Smooth muscle cell (in vitro differentiated cells): ENCODE measurements around the gene WARS2. TPM values are rescaled to one million over a fixed set of nuclear protein-coding genes. Genes with fewer than 3 reads are reported as not detected.

Experiments used
- DNase-seq: peaks from one replicate; lab custom pipeline; 2025; ENCODE audit not compliant: unreplicated experiment; lab: John Stamatoyannopoulos, UW
- H2AFZ ChIP-seq: fragments of 200-600 bp; sonication (generic); 2 replicates; pipeline ENCODE4 v1.6.0; 2016; ENCODE audit warnings: antibody characterized with exemption, low read depth, mild to moderate bottlenecking
- H3F3A ChIP-seq: fragments of 200-600 bp; sonication (generic); 2 replicates; pipeline ENCODE4 v1.6.0; 2017; ENCODE audit warnings: antibody characterized with exemption, low read depth
- H3K27ac ChIP-seq: fragments of 200-600 bp; sonication (generic); 2 replicates; pipeline ENCODE4 v1.5.1; 2016; ENCODE audit warnings: low read depth, mild to moderate bottlenecking
- H3K27me3 ChIP-seq: fragments of 200-600 bp; sonication (generic); 2 replicates; pipeline ENCODE4 v1.6.1; 2016; ENCODE audit warnings: low read depth, mild to moderate bottlenecking
- H3K36me3 ChIP-seq: fragments of 200-600 bp; sonication (generic); 2 replicates; pipeline ENCODE4 v1.5.1; 2016; ENCODE audit warnings: low read depth
- H3K4me1 ChIP-seq: fragments of 200-600 bp; sonication (generic); 2 replicates; pipeline ENCODE4 v1.5.1; 2016; ENCODE audit warnings: low read depth
- H3K4me2 ChIP-seq: fragments of 200-600 bp; sonication (generic); 2 replicates; pipeline ENCODE4 v1.6.0; 2016; ENCODE audit warnings: mild to moderate bottlenecking
- H3K4me3 ChIP-seq: fragments of 200-600 bp; sonication (generic); 2 replicates; pipeline ENCODE4 v1.5.1; 2016; ENCODE audit warnings: mild to moderate bottlenecking
- H3K79me2 ChIP-seq: fragments of 200-600 bp; sonication (generic); 2 replicates; pipeline ENCODE4 v1.6.0; 2016; ENCODE audit warnings: low read depth, mild to moderate bottlenecking
- H3K9ac ChIP-seq: fragments of 200-600 bp; sonication (generic); 2 replicates; pipeline ENCODE4 v1.6.0; 2016; ENCODE audit warnings: low read depth
- H3K9me3 ChIP-seq: fragments of 200-600 bp; sonication (generic); replicated peaks from 2 replicates; pipeline ENCODE4 v1.5.1; 2016; ENCODE audit warnings: low read depth
- H4K20me1 ChIP-seq: fragments of 200-600 bp; sonication (generic); 2 replicates; pipeline ENCODE4 v1.6.0; 2016; ENCODE audit warnings: low read depth
- WGBS: methylation state at CpG from one replicate; pipeline ENCODE4 v1.1.7; 2016; ENCODE audit warnings: low lambda C conversion rate; 5-methylcytosine and 5-hydroxymethylcytosine counted together
- polyA plus RNA-seq: library from polyadenylated mRNA; unstranded; fragments of >200 nt; fragmentation: Nextera tagmentation; extraction: Ambion mirVana; gene quantifications from 2 replicates; pipeline ENCODE4 v1.2.1, GENCODE V29; 2016
- total RNA-seq: library from RNA; depleted of rRNA; stranded (reverse); fragments of >200 nt; gene quantifications from 2 replicates; pipeline ENCODE4 v1.2.3, GENCODE V29; 2014
- TF ChIP-seq, protein P1 (sequence below): fragments of 200-600 bp; sonication (generic); IDR thresholded peaks from 2 replicates; pipeline ENCODE4 v1.5.1; 2017; ENCODE audit warnings: borderline replicate concordance, mild to moderate bottlenecking, antibody characterized with exemption; ENCODE audit not compliant: insufficient read depth, poor library complexity, severe bottlenecking

Gene WARS2
- total and polyA plus RNA-seq, 2 experiments from 2014 or later, result 5.9 to 9.6 TPM

DNA sequence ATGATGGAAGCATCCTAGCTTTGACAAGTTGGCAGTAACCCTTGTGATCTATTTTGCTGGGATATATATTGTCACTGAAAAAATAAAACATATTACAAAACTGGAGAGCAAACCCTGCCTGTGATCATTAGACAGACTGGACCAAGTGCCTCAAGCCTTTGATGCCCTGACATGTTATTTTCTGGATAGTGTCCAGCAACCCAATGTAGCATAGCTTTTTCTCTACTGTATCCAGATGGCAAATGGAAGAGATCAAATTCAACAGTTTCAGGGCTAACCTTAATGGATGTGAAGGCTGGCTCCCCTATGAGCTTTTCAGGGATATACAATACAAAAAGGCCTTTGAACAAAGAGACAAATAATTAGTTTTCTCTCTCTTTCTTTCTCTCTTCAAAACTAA lies 25.1 kb downstream of the WARS2 start:
- Histone ChIP-seq H2AFZ (no peak overlapping the region), H3K79me2 (no peaks in the 10 kb centered on the region), H3K4me1 (peaks cover 12% of the 10 kb centered on the region), H3F3A (no peaks in the 10 kb centered on the region), H3K9me3 (no peaks in the 10 kb centered on the region), H3K36me3 (no peaks in the 10 kb centered on the region), H3K27ac (no peak overlapping the region), H3K4me2 (no peak overlapping the region), H3K4me3 (no peak overlapping the region), H4K20me1 (no peaks in the 10 kb centered on the region), H3K27me3 (no peaks in the 10 kb centered on the region), H3K9ac (no peak overlapping the region)
- no peak for DNase-seq
- TF ChIP-seq, protein P1, sequence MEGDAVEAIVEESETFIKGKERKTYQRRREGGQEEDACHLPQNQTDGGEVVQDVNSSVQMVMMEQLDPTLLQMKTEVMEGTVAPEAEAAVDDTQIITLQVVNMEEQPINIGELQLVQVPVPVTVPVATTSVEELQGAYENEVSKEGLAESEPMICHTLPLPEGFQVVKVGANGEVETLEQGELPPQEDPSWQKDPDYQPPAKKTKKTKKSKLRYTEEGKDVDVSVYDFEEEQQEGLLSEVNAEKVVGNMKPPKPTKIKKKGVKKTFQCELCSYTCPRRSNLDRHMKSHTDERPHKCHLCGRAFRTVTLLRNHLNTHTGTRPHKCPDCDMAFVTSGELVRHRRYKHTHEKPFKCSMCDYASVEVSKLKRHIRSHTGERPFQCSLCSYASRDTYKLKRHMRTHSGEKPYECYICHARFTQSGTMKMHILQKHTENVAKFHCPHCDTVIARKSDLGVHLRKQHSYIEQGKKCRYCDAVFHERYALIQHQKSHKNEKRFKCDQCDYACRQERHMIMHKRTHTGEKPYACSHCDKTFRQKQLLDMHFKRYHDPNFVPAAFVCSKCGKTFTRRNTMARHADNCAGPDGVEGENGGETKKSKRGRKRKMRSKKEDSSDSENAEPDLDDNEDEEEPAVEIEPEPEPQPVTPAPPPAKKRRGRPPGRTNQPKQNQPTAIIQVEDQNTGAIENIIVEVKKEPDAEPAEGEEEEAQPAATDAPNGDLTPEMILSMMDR, result no peak

DNA sequence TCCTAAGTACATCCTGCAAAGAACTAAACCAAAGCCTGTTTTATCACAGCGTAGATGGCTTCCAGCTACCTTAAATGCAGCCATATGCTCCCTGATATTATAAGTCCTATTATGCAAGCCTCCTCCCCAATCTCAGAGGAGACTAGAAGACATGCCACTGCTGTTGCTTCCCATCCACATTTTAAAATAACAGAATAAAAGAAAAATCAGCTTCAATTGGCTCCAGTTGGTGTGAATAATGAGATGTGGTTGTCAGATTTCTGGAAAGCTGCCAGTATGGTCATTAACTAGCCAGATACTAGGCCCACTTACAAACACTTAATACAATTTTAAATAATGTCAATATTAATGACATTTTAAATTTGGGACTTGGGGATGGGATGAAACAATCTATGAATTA lies 25.7 kb downstream of the WARS2 start:
- Histone ChIP-seq H3K9ac (no peak overlapping the region), H3K36me3 (no peaks in the 10 kb centered on the region), H4K20me1 (no peaks in the 10 kb centered on the region), H2AFZ (no peak overlapping the region), H3K27me3 (no peaks in the 10 kb centered on the region), H3K79me2 (no peaks in the 10 kb centered on the region), H3K4me3 (no peak overlapping the region), H3K4me2 (no peak overlapping the region), H3K27ac (no peak overlapping the region), H3F3A (no peaks in the 10 kb centered on the region), H3K4me1 (peaks cover 12% of the 10 kb centered on the region), H3K9me3 (no peaks in the 10 kb centered on the region)
- no peak for DNase-seq
- 90% methylated on average over 1 of the region's 1 CpG for WGBS
- TF ChIP-seq, protein P1, result no peak

DNA sequence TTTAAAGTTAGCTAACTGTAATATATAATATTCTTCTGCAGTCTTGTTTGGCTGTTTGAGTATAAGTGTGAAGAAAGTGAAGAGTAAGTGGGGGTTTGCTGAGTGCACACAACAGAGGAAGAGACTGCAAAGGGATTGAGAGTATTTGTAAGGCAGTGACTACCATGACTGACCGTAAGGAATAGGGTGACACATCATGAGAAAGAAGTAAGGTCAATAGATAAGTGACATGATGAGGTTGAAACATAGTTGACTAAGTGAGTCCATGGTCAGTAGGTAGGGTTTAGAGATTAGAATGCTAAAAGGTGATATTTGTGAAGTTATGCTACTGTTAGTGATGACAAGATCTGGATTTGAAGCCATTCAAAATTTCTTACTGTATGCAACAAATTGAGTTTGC lies 27.7 kb downstream of the WARS2 start:
- Histone ChIP-seq H3K27ac (no peak overlapping the region), H3K9me3 (no peaks in the 10 kb centered on the region), H4K20me1 (no peaks in the 10 kb centered on the region), H3F3A (no peaks in the 10 kb centered on the region), H3K36me3 (no peaks in the 10 kb centered on the region), H3K79me2 (no peaks in the 10 kb centered on the region), H3K27me3 (no peaks in the 10 kb centered on the region), H2AFZ (no peak overlapping the region), H3K9ac (no peak overlapping the region), H3K4me2 (no peak overlapping the region), H3K4me1 (peaks cover 12% of the 10 kb centered on the region), H3K4me3 (no peak overlapping the region)
- TF ChIP-seq, protein P1, result no peak
- whole genome bisulfite sequencing, result 86% methylated on average over 1 of the region's 1 CpG
- no peak for DNase-seq

DNA sequence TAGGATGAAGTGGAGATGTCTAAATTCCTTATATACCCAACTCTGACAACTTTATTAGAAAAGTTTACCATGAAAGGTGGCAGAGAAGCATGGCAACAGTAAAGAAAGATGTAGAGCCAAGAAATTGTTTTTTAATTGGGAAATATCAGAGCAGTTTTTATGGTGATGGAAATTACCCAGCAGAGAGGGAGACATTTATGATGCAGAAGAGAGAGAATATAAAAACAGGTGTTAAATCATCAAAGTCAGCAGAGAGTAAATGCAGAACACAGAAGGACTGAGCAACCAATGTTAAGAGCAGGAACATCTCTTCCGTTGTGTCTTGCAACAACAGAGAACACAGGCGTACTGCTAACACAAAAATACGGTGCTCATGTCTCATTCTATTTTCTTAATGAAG lies 28.2 kb downstream of the WARS2 start:
- H3K79me2 ChIP-seq, result no peaks in the 10 kb centered on the region
- no peak overlapping the region for H3K27ac ChIP-seq
- DNase-seq, result no peak
- TF ChIP-seq, protein P1, result no peak
- 95% methylated on average over 3 of the region's 3 CpGs for WGBS
- no peaks in the 10 kb centered on the region for H3K27me3 ChIP-seq
- peaks cover 12% of the 10 kb centered on the region for H3K4me1 ChIP-seq
- H3F3A ChIP-seq, result no peaks in the 10 kb centered on the region
- H3K9ac ChIP-seq, result no peak overlapping the region
- no peak overlapping the region for H3K4me2 ChIP-seq
- H2AFZ ChIP-seq, result no peak overlapping the region
- no peaks in the 10 kb centered on the region for H4K20me1 ChIP-seq
- H3K9me3 ChIP-seq, result no peaks in the 10 kb centered on the region
- no peaks in the 10 kb centered on the region for H3K36me3 ChIP-seq
- no peak overlapping the region for H3K4me3 ChIP-seq
